IMR-90 (cell line): Measurements from ENCODE around the gene GPA33. TPM values are rescaled to one million over a fixed set of nuclear protein-coding genes. Genes with fewer than 3 reads are reported as not detected.

Experiments
- ATAC-seq: fragments of 200-7000 bp; cut with Tn5 transposase; 2 replicates; pipeline ENCODE4 v1.9.1; 2020; ENCODE audit warnings: low read depth, mild to moderate bottlenecking, moderate library complexity
- BruUV-seq: library from RNA; stranded (reverse); fragments of 400-500 nt; replicated peaks from 2 replicates; lab custom pipeline; 2021; lab: Mats Ljungman, UMichigan
- CTCF ChIA-PET: fragments of 300-600 bp; formaldehyde crosslinking; extraction: SDS; loops from one replicate; lab custom pipeline; 2021; ENCODE audit warnings: antibody characterized with exemption; lab: Yijun Ruan, JAX
- POLR2A ChIA-PET: fragments of 300-600 bp; sonication (Branson Sonifier 250); formaldehyde crosslinking; loops from one replicate; lab custom pipeline; 2022; ENCODE audit warnings: antibody characterized with exemption; ENCODE audit not compliant: unreplicated experiment; lab: Charles Lee
- DNase-seq: peaks from one replicate; pipeline ENCODE4 v3.0.0; 2013
- H2AFZ ChIP-seq: replicated peaks from 2 replicates; pipeline ENCODE3; 2013; ENCODE audit warnings: low read length, mild to moderate bottlenecking; ENCODE audit not compliant: poor library complexity
- H2AK5ac ChIP-seq: 2 replicates; pipeline ENCODE4 v1.6.1; 2013; ENCODE audit warnings: low read depth, low read length, inconsistent platforms
- H2AK9ac ChIP-seq: replicated peaks from 2 replicates; pipeline ENCODE3; 2013; ENCODE audit warnings: mild to moderate bottlenecking, low read depth, low read length, moderate library complexity; ENCODE audit not compliant: poor library complexity
- H2BK120ac ChIP-seq: 2 replicates; pipeline ENCODE4 v1.6.1; 2013; ENCODE audit warnings: low read depth, low read length, inconsistent platforms
- H2BK15ac ChIP-seq: 3 replicates; pipeline ENCODE4 v1.6.1; 2013; ENCODE audit warnings: low read depth, low read length, inconsistent platforms
- H2BK20ac ChIP-seq: 2 replicates; pipeline ENCODE4 v1.6.1; 2013; ENCODE audit warnings: low read depth, mild to moderate bottlenecking, inconsistent platforms, low read length, moderate library complexity
- H2BK5ac ChIP-seq: 2 replicates; pipeline ENCODE4 v1.6.1; 2013; ENCODE audit warnings: mild to moderate bottlenecking, low read depth, low read length, inconsistent platforms; ENCODE audit not compliant: poor library complexity, severe bottlenecking
- H3K14ac ChIP-seq: replicated peaks from 2 replicates; pipeline ENCODE4 v1.6.1; 2013; ENCODE audit warnings: low read depth, low read length, inconsistent platforms
- H3K18ac ChIP-seq: 2 replicates; pipeline ENCODE4 v1.6.1; 2013; ENCODE audit warnings: low read depth, low read length, control low read depth
- H3K23ac ChIP-seq: 2 replicates; pipeline ENCODE4 v1.6.1; 2013; ENCODE audit warnings: low read depth, low read length, inconsistent platforms
- H3K27ac ChIP-seq: 2 replicates; pipeline ENCODE4 v1.5.1; 2013; ENCODE audit warnings: mild to moderate bottlenecking, control low read depth, low read length; ENCODE audit not compliant: insufficient read depth
- H3K27me3 ChIP-seq: 2 replicates; pipeline ENCODE4 v1.6.1; 2013; ENCODE audit warnings: low read length; ENCODE audit not compliant: control insufficient read depth, insufficient read depth
- H3K36me3 ChIP-seq: 2 replicates; pipeline ENCODE4 v1.6.1; 2013; ENCODE audit warnings: low read length, mixed read lengths; ENCODE audit not compliant: control insufficient read depth, insufficient read depth
- H3K4ac ChIP-seq: 2 replicates; pipeline ENCODE4 v1.6.1; 2013; ENCODE audit warnings: low read depth, low read length, inconsistent platforms
- H3K4me1 ChIP-seq: 2 replicates; pipeline ENCODE4 v1.6.1; 2013; ENCODE audit warnings: low read length, mixed read lengths; ENCODE audit not compliant: control insufficient read depth, insufficient read depth
- H3K4me2 ChIP-seq: 2 replicates; pipeline ENCODE4 v1.6.1; 2013; ENCODE audit warnings: low read depth, mild to moderate bottlenecking, control low read depth, low read length, moderate library complexity
- H3K4me3 ChIP-seq: 2 replicates; pipeline ENCODE4 v1.5.1; 2013; ENCODE audit warnings: low read depth, mild to moderate bottlenecking, control low read depth, low read length, moderate library complexity; ENCODE audit not compliant: insufficient read depth
- H3K56ac ChIP-seq: 2 replicates; pipeline ENCODE4 v1.6.1; 2013; ENCODE audit warnings: low read length, inconsistent platforms; ENCODE audit not compliant: insufficient read depth; ENCODE audit errors: extremely low read depth
- H3K79me1 ChIP-seq, 2 experiments: 2 replicates each; pipeline ENCODE4 v1.6.1; 2013; ENCODE audit warnings: low read length in 2 of 2, inconsistent platforms in 1 of 2, low read depth in 1 of 2
- H3K9ac ChIP-seq: 2 replicates; pipeline ENCODE4 v1.6.1; 2013; ENCODE audit warnings: low read depth, low read length, control low read depth
- H3K9me1 ChIP-seq: 2 replicates; pipeline ENCODE4 v1.6.1; 2013; ENCODE audit warnings: low read length, inconsistent platforms; ENCODE audit not compliant: insufficient read depth
- H3K9me3 ChIP-seq: 2 replicates; pipeline ENCODE4 v1.6.1; 2013; ENCODE audit warnings: low read length; ENCODE audit not compliant: control insufficient read depth, insufficient read depth
- H4K20me1 ChIP-seq: 2 replicates; pipeline ENCODE4 v1.6.1; 2013; ENCODE audit warnings: low read length, inconsistent platforms; ENCODE audit not compliant: insufficient read depth
- H4K5ac ChIP-seq: 2 replicates; pipeline ENCODE4 v1.6.1; 2013; ENCODE audit warnings: mild to moderate bottlenecking, low read depth, low read length, control low read depth
- H4K8ac ChIP-seq, 2 experiments: 2 replicates each; pipeline ENCODE4 v1.6.1; 2013; ENCODE audit warnings: low read depth in 2 of 2, low read length in 2 of 2, control low read depth in 1 of 2, inconsistent platforms in 1 of 2
- H4K91ac ChIP-seq: 2 replicates; pipeline ENCODE4 v1.6.1; 2013; ENCODE audit warnings: low read depth, low read length, inconsistent platforms; ENCODE audit not compliant: insufficient read depth
- BHLHE40 ChIP-seq: fragments of 150-350 bp; IDR thresholded peaks from 2 replicates; pipeline ENCODE4 v1.6.1; 2016; ENCODE audit warnings: mild to moderate bottlenecking, low read depth, low read length
- WGBS, 2 experiments: methylation state at CpG; one replicate each; pipeline versions ENCODE4 v1.1.5 to v1.1.7; 2013; ENCODE audit warnings: missing lambda C conversion rate in 2 of 2; ENCODE audit not compliant: insufficient read length in 1 of 2; ENCODE audit errors: extremely low coverage in 2 of 2; 5-methylcytosine and 5-hydroxymethylcytosine counted together
- dilution Hi-C: fragments of 300-500 bp; cut with HindIII; formaldehyde crosslinking; loops from one replicate; pipeline ENCODE4 v1.14.3; 2018; ENCODE audit warnings: low sequenced_read_pairs; ENCODE audit not compliant: unreplicated experiment
- in situ Hi-C: fragments of 300-500 bp; cut with MboI; formaldehyde crosslinking; loops from 3 replicates; pipeline ENCODE4 v1.14.3; 2019; ENCODE audit warnings: low sequenced_read_pairs, inconsistent platforms, mixed read lengths
- intact Hi-C: fragments of 100-400 bp; cut with micrococcal nuclease; formaldehyde crosslinking; loops from 2 replicates; pipeline ENCODE4 v1.10.0; 2022
- polyA plus RNA-seq, 3 experiments: library from polyadenylated mRNA; depleted of rRNA; stranded (reverse); fragments of >200 nt; gene quantifications; 2 replicates each; pipeline ENCODE4 v1.2.3, GENCODE V29; 2012; ENCODE audit warnings: low replicate concordance in 1 of 3
- total RNA-seq: library from RNA; depleted of rRNA; stranded (reverse); fragments of >200 nt; gene quantifications from 2 replicates; pipeline ENCODE4 v1.2.3, GENCODE V29; 2012
- TF ChIP-seq, protein P1 (sequence below): fragments of 150-350 bp; IDR thresholded peaks from 2 replicates; pipeline ENCODE4 v1.6.1; 2017; ENCODE audit warnings: mild to moderate bottlenecking, antibody characterized with exemption, low read length, low read depth
- TF ChIP-seq, protein P2 (sequence below): conservative IDR thresholded peaks from 2 replicates; pipeline ENCODE4 v1.5.1; 2012; ENCODE audit warnings: mild to moderate bottlenecking, low read depth, low read length, improper control_type of control experiment
- TF ChIP-seq, protein P3 (sequence below): fragments of 150-350 bp; IDR thresholded peaks from 2 replicates; pipeline ENCODE4 v1.6.1; 2016; ENCODE audit warnings: low read depth, mild to moderate bottlenecking, low read length, moderate library complexity, borderline replicate concordance

Gene GPA33
- total and polyA plus RNA-seq, 2 of the 4 experiments (the other 2 are of a cell fraction) = not detected

DNA sequence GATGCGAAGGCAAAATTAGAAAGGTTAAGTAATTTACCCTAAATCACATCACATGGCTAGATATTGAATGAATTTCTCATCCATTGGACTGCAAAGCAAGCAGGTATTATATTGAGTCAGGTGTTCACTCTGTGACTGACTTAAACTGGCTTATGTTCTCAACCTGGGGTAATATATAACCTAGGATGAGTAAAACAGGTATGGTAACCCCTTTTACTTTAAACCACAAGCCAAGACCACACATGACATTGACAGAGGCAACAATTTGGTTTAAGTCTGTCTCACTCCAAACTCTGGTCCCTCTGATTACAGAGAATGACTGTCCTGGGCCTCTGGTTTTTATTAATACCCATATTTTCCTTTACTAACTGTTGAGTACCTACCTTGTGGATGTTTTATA lies 67.8 kb downstream of the GPA33 start:
- Histone ChIP-seq H3K9me3 (no peaks in the 10 kb centered on the region), H4K91ac (no peak overlapping the region), H3K79me1 (no peaks in the 10 kb centered on the region), H4K8ac (no peak overlapping the region), H3K36me3 (no peaks in the 10 kb centered on the region), H3K56ac (no peak overlapping the region), H2AK5ac (no peak overlapping the region), H3K27me3 (no peaks in the 10 kb centered on the region), H3K9me1 (no peaks in the 10 kb centered on the region), H3K27ac (no peak overlapping the region), H2BK120ac (no peak overlapping the region), H3K4me2 (no peak overlapping the region), H3K9ac (no peak overlapping the region), H3K4me1 (no peaks in the 10 kb centered on the region), H4K5ac (no peak overlapping the region), H3K23ac (no peak overlapping the region), H3K18ac (no peak overlapping the region), H2AFZ (no peak overlapping the region), H2BK20ac (no peak overlapping the region), H2BK15ac (no peak overlapping the region), H4K20me1 (no peaks in the 10 kb centered on the region), H3K14ac (no peak overlapping the region), H2BK5ac (no peak overlapping the region), H2AK9ac (no peak overlapping the region), H3K4me3 (no peak overlapping the region), H3K4ac (no peak overlapping the region)
- in situ Hi-C loops (no loop called here), intact Hi-C loops (no loop called here), dilution Hi-C loops (no loop called here)
- ATAC-seq = no peak
- no TSS peak for BruUV-seq
- ChIA-PET CTCF (no interaction called here), POLR2A (no interaction called here)
- no peak for DNase-seq
- no CpG with 5 or more reads among the region's 1 CpG for WGBS, 2 experiments
- TF ChIP-seq, protein P1, sequence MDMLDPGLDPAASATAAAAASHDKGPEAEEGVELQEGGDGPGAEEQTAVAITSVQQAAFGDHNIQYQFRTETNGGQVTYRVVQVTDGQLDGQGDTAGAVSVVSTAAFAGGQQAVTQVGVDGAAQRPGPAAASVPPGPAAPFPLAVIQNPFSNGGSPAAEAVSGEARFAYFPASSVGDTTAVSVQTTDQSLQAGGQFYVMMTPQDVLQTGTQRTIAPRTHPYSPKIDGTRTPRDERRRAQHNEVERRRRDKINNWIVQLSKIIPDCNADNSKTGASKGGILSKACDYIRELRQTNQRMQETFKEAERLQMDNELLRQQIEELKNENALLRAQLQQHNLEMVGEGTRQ = no peak
- TF ChIP-seq, protein P2, sequence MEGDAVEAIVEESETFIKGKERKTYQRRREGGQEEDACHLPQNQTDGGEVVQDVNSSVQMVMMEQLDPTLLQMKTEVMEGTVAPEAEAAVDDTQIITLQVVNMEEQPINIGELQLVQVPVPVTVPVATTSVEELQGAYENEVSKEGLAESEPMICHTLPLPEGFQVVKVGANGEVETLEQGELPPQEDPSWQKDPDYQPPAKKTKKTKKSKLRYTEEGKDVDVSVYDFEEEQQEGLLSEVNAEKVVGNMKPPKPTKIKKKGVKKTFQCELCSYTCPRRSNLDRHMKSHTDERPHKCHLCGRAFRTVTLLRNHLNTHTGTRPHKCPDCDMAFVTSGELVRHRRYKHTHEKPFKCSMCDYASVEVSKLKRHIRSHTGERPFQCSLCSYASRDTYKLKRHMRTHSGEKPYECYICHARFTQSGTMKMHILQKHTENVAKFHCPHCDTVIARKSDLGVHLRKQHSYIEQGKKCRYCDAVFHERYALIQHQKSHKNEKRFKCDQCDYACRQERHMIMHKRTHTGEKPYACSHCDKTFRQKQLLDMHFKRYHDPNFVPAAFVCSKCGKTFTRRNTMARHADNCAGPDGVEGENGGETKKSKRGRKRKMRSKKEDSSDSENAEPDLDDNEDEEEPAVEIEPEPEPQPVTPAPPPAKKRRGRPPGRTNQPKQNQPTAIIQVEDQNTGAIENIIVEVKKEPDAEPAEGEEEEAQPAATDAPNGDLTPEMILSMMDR = no peak
- TF ChIP-seq BHLHE40 = no peak
- TF ChIP-seq, protein P3, sequence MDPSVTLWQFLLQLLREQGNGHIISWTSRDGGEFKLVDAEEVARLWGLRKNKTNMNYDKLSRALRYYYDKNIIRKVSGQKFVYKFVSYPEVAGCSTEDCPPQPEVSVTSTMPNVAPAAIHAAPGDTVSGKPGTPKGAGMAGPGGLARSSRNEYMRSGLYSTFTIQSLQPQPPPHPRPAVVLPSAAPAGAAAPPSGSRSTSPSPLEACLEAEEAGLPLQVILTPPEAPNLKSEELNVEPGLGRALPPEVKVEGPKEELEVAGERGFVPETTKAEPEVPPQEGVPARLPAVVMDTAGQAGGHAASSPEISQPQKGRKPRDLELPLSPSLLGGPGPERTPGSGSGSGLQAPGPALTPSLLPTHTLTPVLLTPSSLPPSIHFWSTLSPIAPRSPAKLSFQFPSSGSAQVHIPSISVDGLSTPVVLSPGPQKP = no peak
